Esophagus squamous epithelium (tissue), 5 donors: ENCODE results near the gene APOA1. TPM values are rescaled to one million over a fixed set of nuclear protein-coding genes. Genes with fewer than 3 reads are reported as not detected.

Source experiments
- DNase-seq: peaks from one replicate; lab custom pipeline; 2025; lab: John Stamatoyannopoulos, UW
- H3K27ac ChIP-seq, 4 donors: fragments of 200-600 bp; sonication (generic); one replicate each; pipeline ENCODE4 v1.5.1; 2016 to 2019; ENCODE audit warnings: mild to moderate bottlenecking in 1 of 4
- H3K27me3 ChIP-seq, 4 donors: fragments of 200-600 bp; sonication (generic); 1 replicate in 3 of 4; 2 replicates in 1 of 4; pipeline versions ENCODE4 v1.5.1 to v1.6.0; 2017 to 2021; ENCODE audit warnings: antibody characterized with exemption in 1 of 4
- H3K36me3 ChIP-seq, 3 donors: fragments of 200-600 bp; sonication (generic); one replicate each; pipeline ENCODE4 v1.5.1; 2016 to 2019
- H3K4me1 ChIP-seq, 3 donors: fragments of 200-600 bp; sonication (generic); one replicate each; pipeline ENCODE4 v1.5.1; 2017 to 2019
- H3K4me3 ChIP-seq, 4 donors: fragments of 200-600 bp; sonication (generic); 1 replicate in 3 of 4; 2 replicates in 1 of 4; pipeline ENCODE4 v1.5.1; 2016 to 2019; ENCODE audit warnings: mild to moderate bottlenecking in 2 of 4, moderate library complexity in 1 of 4
- H3K9me3 ChIP-seq, 3 donors: fragments of 200-600 bp; sonication (generic); one replicate each; pipeline ENCODE4 v1.5.1; 2016 to 2019
- CTCF ChIP-seq, 6 experiments: fragments of 450-650 bp in 4 of 6; fragments of 200-600 bp in 2 of 6; sonication (generic) in 2 of 6; IDR thresholded peaks; one replicate each; pipeline ENCODE4 v1.5.1; 2016 to 2019; ENCODE audit warnings: antibody characterized with exemption in 6 of 6, mild to moderate bottlenecking in 4 of 6, moderate library complexity in 4 of 6
- POLR2A ChIP-seq, 4 donors: fragments of 450-650 bp; IDR thresholded peaks; one replicate each; pipeline ENCODE4 v1.6.1; 2017; ENCODE audit warnings: antibody characterized with exemption in 4 of 4, mild to moderate bottlenecking in 4 of 4, moderate library complexity in 3 of 4
- WGBS, 2 donors: methylation state at CpG; one replicate each; pipeline ENCODE4 v1.1.5; 2018; 5-methylcytosine and 5-hydroxymethylcytosine counted together
- intact Hi-C: fragments of 100-400 bp; cut with DNase I; formaldehyde crosslinking; loops from one replicate; pipeline ENCODE4 v1.15.0; 2022
- total RNA-seq, 4 donors: library from RNA; depleted of rRNA; stranded (reverse); fragments of >200 nt; gene quantifications; one replicate each; pipeline ENCODE4 v1.1.0, GENCODE V29; 2016
- donor health status: DM: yes; HTN: yes; CAD: no.

The APOA1 gene
- total RNA-seq, 4 donors from 2014 or later = not detected

- 56 to 77% methylated on average over 4 to 14 of the region's 16 CpGs for WGBS, 2 donors
- Histone ChIP-seq H3K27me3 (no peaks in the 10 kb centered on the region), H3K4me1 (no peaks in the 10 kb centered on the region), H3K4me3 (no peak overlapping the region), H3K27ac (no peak overlapping the region), H3K9me3 (no peaks in the 10 kb centered on the region), H3K36me3 (no peaks in the 10 kb centered on the region)
- TF ChIP-seq POLR2A (IDR thresholded peaks at IDR 0.05) (no peak), CTCF (IDR thresholded peaks at IDR 0.05) (no peak)
- no peak for DNase-seq
- intact Hi-C loops = no loop called here
These were observed 8.5 kb downstream of the APOA1 start for GRCh38 chr11:116828632-116829524.

GRCh38 chr11:116827461-116827860 is 10.0 kb downstream of the APOA1 start:
- intact Hi-C loops = no loop called here
- TF ChIP-seq CTCF (IDR thresholded peaks at IDR 0.05) (no peak), POLR2A (IDR thresholded peaks at IDR 0.05) (no peak)
- DNase-seq = no peak
- WGBS, 2 donors = 95 to 96% methylated on average over 4 of the region's 6 CpGs
- Histone ChIP-seq H3K4me3 (no peak overlapping the region), H3K36me3 (no peaks in the 10 kb centered on the region), H3K27ac (no peak overlapping the region), H3K4me1 (no peaks in the 10 kb centered on the region), H3K9me3 (no peaks in the 10 kb centered on the region), H3K27me3 (no peaks in the 10 kb centered on the region)

GRCh38 chr11:116826751-116827431 is 10.5 kb downstream of the APOA1 start:
- TF ChIP-seq POLR2A (IDR thresholded peaks at IDR 0.05) = no peak
- TF ChIP-seq CTCF (IDR thresholded peaks at IDR 0.05) = no peak
- Histone ChIP-seq H3K4me3 (no peak overlapping the region), H3K36me3 (no peaks in the 10 kb centered on the region), H3K4me1 (no peaks in the 10 kb centered on the region), H3K27me3 (no peaks in the 10 kb centered on the region), H3K9me3 (no peaks in the 10 kb centered on the region), H3K27ac (no peak overlapping the region)
- WGBS, 2 donors = 68 to 100% methylated on average over 1 to 9 of the region's 9 CpGs
- intact Hi-C loops = no loop called here
- DNase-seq = no peak

- no peak for TF ChIP-seq CTCF (IDR thresholded peaks at IDR 0.05)
- no peak for TF ChIP-seq POLR2A (IDR thresholded peaks at IDR 0.05)
- no peaks in the 10 kb centered on the region for H3K4me1 ChIP-seq
- no peaks in the 10 kb centered on the region for H3K36me3 ChIP-seq
- H3K4me3 ChIP-seq = no peak overlapping the region
- intact Hi-C loops = no loop called here
- H3K9me3 ChIP-seq = no peaks in the 10 kb centered on the region
- no peak overlapping the region for H3K27ac ChIP-seq
- WGBS, 2 donors = 56 to 70% methylated on average over 3 to 13 of the region's 22 CpGs
- no peak for DNase-seq
- no peaks in the 10 kb centered on the region for H3K27me3 ChIP-seq
These were observed 11.3 kb downstream of the APOA1 start for GRCh38 chr11:116825854-116826750.
